GM23338 (cell line): ENCODE data around the gene SCPEP1. TPM values are rescaled to one million over a fixed set of nuclear protein-coding genes. Genes with fewer than 3 reads are reported as not detected.

ENCODE experiments used
- ATAC-seq: fragments of 200-7000 bp; cut with Tn5 transposase; 3 replicates; pipeline ENCODE4 v1.9.1; 2020
- DNase-seq: peaks from one replicate; pipeline ENCODE4 v3.0.0-alpha.2; 2015; ENCODE audit warnings: low spot score
- H2AFZ ChIP-seq: fragments of 200-600 bp; sonication (generic); 2 replicates; pipeline ENCODE4 v1.8.0; 2016; ENCODE audit warnings: antibody characterized with exemption, mild to moderate bottlenecking, moderate library complexity
- H3F3A ChIP-seq: fragments of 200-600 bp; sonication (generic); replicated peaks from 2 replicates; pipeline ENCODE4 v1.8.0; 2017; ENCODE audit warnings: antibody characterized with exemption, mixed run types, low read depth
- H3K27ac ChIP-seq: fragments of 200-600 bp; sonication (generic); 2 replicates; pipeline ENCODE4 v1.6.1; 2016; ENCODE audit warnings: low read depth
- H3K27me3 ChIP-seq: fragments of 200-600 bp; sonication (generic); 2 replicates; pipeline ENCODE4 v1.8.0; 2016; ENCODE audit warnings: mild to moderate bottlenecking, mixed run types, moderate library complexity; ENCODE audit not compliant: insufficient read depth
- H3K36me3 ChIP-seq: fragments of 200-600 bp; sonication (generic); 2 replicates; pipeline ENCODE4 v1.8.0; 2016; ENCODE audit warnings: mild to moderate bottlenecking; ENCODE audit not compliant: insufficient read depth
- H3K4me1 ChIP-seq: fragments of 200-600 bp; sonication (generic); 2 replicates; pipeline ENCODE4 v1.8.0; 2016; ENCODE audit warnings: mild to moderate bottlenecking, moderate library complexity; ENCODE audit not compliant: insufficient read depth
- H3K4me2 ChIP-seq: fragments of 200-600 bp; sonication (generic); 2 replicates; pipeline ENCODE4 v1.7.1; 2017; ENCODE audit warnings: mixed run types
- H3K4me3 ChIP-seq: fragments of 200-600 bp; sonication (generic); 2 replicates; pipeline ENCODE4 v1.6.1; 2016; ENCODE audit warnings: mixed run types
- H3K79me2 ChIP-seq: fragments of 200-600 bp; sonication (generic); replicated peaks from 2 replicates; pipeline ENCODE4 v1.8.0; 2017; ENCODE audit warnings: mild to moderate bottlenecking; ENCODE audit not compliant: insufficient read depth
- H3K9me2 ChIP-seq: fragments of 200-600 bp; sonication (generic); 2 replicates; pipeline ENCODE4 v1.8.0; 2017; ENCODE audit not compliant: insufficient read depth
- H4K20me1 ChIP-seq: fragments of 200-600 bp; sonication (generic); replicated peaks from 2 replicates; pipeline ENCODE4 v1.8.0; 2017; ENCODE audit warnings: mild to moderate bottlenecking; ENCODE audit not compliant: insufficient read depth
- H3K27ac Mint-ChIP-seq: 2 replicates; pipeline ENCODE4 v1.8.0; 2020; ENCODE audit warnings: inconsistent platforms, mild to moderate bottlenecking, moderate library complexity, mixed read lengths
- H3K27me3 Mint-ChIP-seq: 3 replicates; pipeline ENCODE4 v1.8.0; 2022; ENCODE audit warnings: low read depth, mild to moderate bottlenecking, moderate library complexity, mixed read lengths, inconsistent platforms; ENCODE audit not compliant: insufficient read depth, poor library complexity
- H3K36me3 Mint-ChIP-seq: 3 replicates; pipeline ENCODE4 v1.8.0; 2021; ENCODE audit warnings: low read depth, mild to moderate bottlenecking, inconsistent platforms, moderate library complexity, mixed read lengths
- H3K4me1 Mint-ChIP-seq: 3 replicates; pipeline ENCODE4 v1.8.0; 2020; ENCODE audit warnings: mild to moderate bottlenecking, inconsistent platforms, mixed read lengths
- H3K4me3 Mint-ChIP-seq: 3 replicates; pipeline ENCODE4 v1.8.0; 2021; ENCODE audit warnings: moderate library complexity, mild to moderate bottlenecking, inconsistent platforms, mixed read lengths
- H3K9me3 Mint-ChIP-seq: 3 replicates; pipeline ENCODE4 v1.8.0; 2020; ENCODE audit warnings: moderate library complexity, mild to moderate bottlenecking, inconsistent platforms, mixed read lengths
- CREB1 ChIP-seq: fragments of 250-450 bp; sonication (Bioruptor Pico); IDR thresholded peaks from 2 replicates; pipeline ENCODE4 v1.5.0; 2020; ENCODE audit warnings: low read depth, mild to moderate bottlenecking, moderate library complexity
- CTCF ChIP-seq, 2 experiments: fragments of 200-600 bp in 1 of 2; sonication (generic) in 1 of 2; conservative IDR thresholded peaks; 2 replicates each; pipeline versions ENCODE4 v1.5.1 to v1.6.1; 2016 to 2017; ENCODE audit warnings: antibody characterized with exemption in 2 of 2, low read depth in 2 of 2, mild to moderate bottlenecking in 2 of 2, moderate library complexity in 1 of 2
- EZH2 ChIP-seq: fragments of 200-600 bp; sonication (generic); IDR thresholded peaks from one replicate; pipeline ENCODE4 v1.8.0; 2017; ENCODE audit warnings: antibody characterized with exemption, mild to moderate bottlenecking, low read depth; ENCODE audit not compliant: unreplicated experiment
- EZH2phosphoT487 ChIP-seq: fragments of 200-600 bp; sonication (generic); IDR thresholded peaks from one replicate; pipeline ENCODE4 v1.8.1; 2018; ENCODE audit warnings: antibody characterized with exemption; ENCODE audit not compliant: unreplicated experiment
- JUNB ChIP-seq: IDR thresholded peaks from one replicate; pipeline ENCODE4 v1.6.1; 2016; ENCODE audit warnings: antibody characterized with exemption; ENCODE audit not compliant: unreplicated experiment
- NANOG ChIP-seq: IDR thresholded peaks from 2 replicates; pipeline ENCODE4 v1.6.1; 2016; ENCODE audit warnings: antibody characterized with exemption, borderline replicate concordance
- POLR2AphosphoS5 ChIP-seq: IDR thresholded peaks from 2 replicates; pipeline ENCODE4 v1.6.1; 2016; ENCODE audit warnings: antibody characterized with exemption, low read depth
- STAT1 ChIP-seq: IDR thresholded peaks from one replicate; pipeline ENCODE4 v1.6.1; 2016; ENCODE audit warnings: antibody characterized with exemption; ENCODE audit not compliant: unreplicated experiment
- ZNF114 ChIP-seq: fragments of 250-450 bp; sonication (Bioruptor Pico); IDR thresholded peaks from 2 replicates; pipeline ENCODE4 v1.5.0; 2020; ENCODE audit warnings: mild to moderate bottlenecking, moderate library complexity
- ZNF331 ChIP-seq: fragments of 250-450 bp; sonication (Bioruptor Pico); IDR thresholded peaks from 2 replicates; pipeline ENCODE4 v1.5.0; 2020; ENCODE audit warnings: low read depth, mild to moderate bottlenecking, moderate library complexity
- polyA plus RNA-seq: library from polyadenylated mRNA; unstranded; fragments of >200 nt; fragmentation: Nextera tagmentation; extraction: Ambion mirVana; gene quantifications from 2 replicates; pipeline ENCODE4 v1.2.1, GENCODE V29; 2016
- total RNA-seq: library from RNA; depleted of rRNA; stranded (reverse); fragments of >200 nt; shearing (Covaris generic); gene quantifications from 2 replicates; pipeline ENCODE4 v1.2.3, GENCODE V29; 2014
- TF ChIP-seq, protein P1 (sequence below): IDR thresholded peaks from one replicate; pipeline ENCODE4 v1.6.1; 2018; ENCODE audit warnings: antibody characterized with exemption; ENCODE audit not compliant: unreplicated experiment
- TF ChIP-seq, protein P2 (sequence below): IDR thresholded peaks from 2 replicates; pipeline ENCODE4 v1.6.1; 2016; ENCODE audit warnings: antibody characterized with exemption
- TF ChIP-seq, protein P3 (sequence below): fragments of 250-450 bp; sonication (Bioruptor Pico); IDR thresholded peaks from 2 replicates; pipeline ENCODE4 v1.5.0; 2020; ENCODE audit warnings: mild to moderate bottlenecking, moderate library complexity

The SCPEP1 gene
- total and polyA plus RNA-seq, 2 experiments from 2014 or later = 46.6 to 52.1 TPM

DNA sequence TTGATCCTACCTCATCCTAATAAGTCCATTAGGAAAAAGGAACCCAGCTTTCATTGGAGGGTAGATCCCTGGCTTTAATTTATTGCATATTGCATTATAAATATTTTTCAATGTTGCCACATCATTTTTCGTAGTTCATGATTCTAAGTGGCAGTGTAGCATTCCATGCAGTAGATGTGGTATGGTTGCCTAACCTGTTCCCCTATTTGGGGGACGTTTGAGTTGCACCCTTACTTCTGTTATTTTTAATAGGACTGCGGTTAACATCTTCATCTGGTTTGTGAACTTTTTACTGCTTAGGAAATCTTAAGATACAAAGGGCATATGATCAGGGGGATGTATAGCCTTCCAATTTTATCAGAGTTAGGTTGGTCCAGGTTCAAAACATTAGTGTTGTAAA lies 5.4 kb downstream of the SCPEP1 start:
- Mint-ChIP-seq H3K27ac (no peak overlapping the region), H3K9me3 (no peaks in the 10 kb centered on the region), H3K27me3 (peaks cover 8% of the 10 kb centered on the region)

More for the DNA sequence above, 5.4 kb downstream of the SCPEP1 start:
- TF ChIP-seq POLR2AphosphoS5 (no peak), NANOG (no peak), JUNB (no peak), EZH2 (no peak), CREB1 (CRISPR knock-in tag) (no peak), STAT1 (no peak), ZNF331 (CRISPR knock-in tag) (no peak), ZNF114 (CRISPR knock-in tag) (no peak), CTCF (conservative IDR thresholded peaks at IDR 0.05; ENCODE audit: low read depth in 2 of 2) (no peak), EZH2phosphoT487 (no peak)
- TF ChIP-seq, protein P1, sequence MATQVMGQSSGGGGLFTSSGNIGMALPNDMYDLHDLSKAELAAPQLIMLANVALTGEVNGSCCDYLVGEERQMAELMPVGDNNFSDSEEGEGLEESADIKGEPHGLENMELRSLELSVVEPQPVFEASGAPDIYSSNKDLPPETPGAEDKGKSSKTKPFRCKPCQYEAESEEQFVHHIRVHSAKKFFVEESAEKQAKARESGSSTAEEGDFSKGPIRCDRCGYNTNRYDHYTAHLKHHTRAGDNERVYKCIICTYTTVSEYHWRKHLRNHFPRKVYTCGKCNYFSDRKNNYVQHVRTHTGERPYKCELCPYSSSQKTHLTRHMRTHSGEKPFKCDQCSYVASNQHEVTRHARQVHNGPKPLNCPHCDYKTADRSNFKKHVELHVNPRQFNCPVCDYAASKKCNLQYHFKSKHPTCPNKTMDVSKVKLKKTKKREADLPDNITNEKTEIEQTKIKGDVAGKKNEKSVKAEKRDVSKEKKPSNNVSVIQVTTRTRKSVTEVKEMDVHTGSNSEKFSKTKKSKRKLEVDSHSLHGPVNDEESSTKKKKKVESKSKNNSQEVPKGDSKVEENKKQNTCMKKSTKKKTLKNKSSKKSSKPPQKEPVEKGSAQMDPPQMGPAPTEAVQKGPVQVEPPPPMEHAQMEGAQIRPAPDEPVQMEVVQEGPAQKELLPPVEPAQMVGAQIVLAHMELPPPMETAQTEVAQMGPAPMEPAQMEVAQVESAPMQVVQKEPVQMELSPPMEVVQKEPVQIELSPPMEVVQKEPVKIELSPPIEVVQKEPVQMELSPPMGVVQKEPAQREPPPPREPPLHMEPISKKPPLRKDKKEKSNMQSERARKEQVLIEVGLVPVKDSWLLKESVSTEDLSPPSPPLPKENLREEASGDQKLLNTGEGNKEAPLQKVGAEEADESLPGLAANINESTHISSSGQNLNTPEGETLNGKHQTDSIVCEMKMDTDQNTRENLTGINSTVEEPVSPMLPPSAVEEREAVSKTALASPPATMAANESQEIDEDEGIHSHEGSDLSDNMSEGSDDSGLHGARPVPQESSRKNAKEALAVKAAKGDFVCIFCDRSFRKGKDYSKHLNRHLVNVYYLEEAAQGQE = no peak
- TF ChIP-seq, protein P2, sequence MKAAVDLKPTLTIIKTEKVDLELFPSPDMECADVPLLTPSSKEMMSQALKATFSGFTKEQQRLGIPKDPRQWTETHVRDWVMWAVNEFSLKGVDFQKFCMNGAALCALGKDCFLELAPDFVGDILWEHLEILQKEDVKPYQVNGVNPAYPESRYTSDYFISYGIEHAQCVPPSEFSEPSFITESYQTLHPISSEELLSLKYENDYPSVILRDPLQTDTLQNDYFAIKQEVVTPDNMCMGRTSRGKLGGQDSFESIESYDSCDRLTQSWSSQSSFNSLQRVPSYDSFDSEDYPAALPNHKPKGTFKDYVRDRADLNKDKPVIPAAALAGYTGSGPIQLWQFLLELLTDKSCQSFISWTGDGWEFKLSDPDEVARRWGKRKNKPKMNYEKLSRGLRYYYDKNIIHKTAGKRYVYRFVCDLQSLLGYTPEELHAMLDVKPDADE = no peak
- TF ChIP-seq, protein P3, sequence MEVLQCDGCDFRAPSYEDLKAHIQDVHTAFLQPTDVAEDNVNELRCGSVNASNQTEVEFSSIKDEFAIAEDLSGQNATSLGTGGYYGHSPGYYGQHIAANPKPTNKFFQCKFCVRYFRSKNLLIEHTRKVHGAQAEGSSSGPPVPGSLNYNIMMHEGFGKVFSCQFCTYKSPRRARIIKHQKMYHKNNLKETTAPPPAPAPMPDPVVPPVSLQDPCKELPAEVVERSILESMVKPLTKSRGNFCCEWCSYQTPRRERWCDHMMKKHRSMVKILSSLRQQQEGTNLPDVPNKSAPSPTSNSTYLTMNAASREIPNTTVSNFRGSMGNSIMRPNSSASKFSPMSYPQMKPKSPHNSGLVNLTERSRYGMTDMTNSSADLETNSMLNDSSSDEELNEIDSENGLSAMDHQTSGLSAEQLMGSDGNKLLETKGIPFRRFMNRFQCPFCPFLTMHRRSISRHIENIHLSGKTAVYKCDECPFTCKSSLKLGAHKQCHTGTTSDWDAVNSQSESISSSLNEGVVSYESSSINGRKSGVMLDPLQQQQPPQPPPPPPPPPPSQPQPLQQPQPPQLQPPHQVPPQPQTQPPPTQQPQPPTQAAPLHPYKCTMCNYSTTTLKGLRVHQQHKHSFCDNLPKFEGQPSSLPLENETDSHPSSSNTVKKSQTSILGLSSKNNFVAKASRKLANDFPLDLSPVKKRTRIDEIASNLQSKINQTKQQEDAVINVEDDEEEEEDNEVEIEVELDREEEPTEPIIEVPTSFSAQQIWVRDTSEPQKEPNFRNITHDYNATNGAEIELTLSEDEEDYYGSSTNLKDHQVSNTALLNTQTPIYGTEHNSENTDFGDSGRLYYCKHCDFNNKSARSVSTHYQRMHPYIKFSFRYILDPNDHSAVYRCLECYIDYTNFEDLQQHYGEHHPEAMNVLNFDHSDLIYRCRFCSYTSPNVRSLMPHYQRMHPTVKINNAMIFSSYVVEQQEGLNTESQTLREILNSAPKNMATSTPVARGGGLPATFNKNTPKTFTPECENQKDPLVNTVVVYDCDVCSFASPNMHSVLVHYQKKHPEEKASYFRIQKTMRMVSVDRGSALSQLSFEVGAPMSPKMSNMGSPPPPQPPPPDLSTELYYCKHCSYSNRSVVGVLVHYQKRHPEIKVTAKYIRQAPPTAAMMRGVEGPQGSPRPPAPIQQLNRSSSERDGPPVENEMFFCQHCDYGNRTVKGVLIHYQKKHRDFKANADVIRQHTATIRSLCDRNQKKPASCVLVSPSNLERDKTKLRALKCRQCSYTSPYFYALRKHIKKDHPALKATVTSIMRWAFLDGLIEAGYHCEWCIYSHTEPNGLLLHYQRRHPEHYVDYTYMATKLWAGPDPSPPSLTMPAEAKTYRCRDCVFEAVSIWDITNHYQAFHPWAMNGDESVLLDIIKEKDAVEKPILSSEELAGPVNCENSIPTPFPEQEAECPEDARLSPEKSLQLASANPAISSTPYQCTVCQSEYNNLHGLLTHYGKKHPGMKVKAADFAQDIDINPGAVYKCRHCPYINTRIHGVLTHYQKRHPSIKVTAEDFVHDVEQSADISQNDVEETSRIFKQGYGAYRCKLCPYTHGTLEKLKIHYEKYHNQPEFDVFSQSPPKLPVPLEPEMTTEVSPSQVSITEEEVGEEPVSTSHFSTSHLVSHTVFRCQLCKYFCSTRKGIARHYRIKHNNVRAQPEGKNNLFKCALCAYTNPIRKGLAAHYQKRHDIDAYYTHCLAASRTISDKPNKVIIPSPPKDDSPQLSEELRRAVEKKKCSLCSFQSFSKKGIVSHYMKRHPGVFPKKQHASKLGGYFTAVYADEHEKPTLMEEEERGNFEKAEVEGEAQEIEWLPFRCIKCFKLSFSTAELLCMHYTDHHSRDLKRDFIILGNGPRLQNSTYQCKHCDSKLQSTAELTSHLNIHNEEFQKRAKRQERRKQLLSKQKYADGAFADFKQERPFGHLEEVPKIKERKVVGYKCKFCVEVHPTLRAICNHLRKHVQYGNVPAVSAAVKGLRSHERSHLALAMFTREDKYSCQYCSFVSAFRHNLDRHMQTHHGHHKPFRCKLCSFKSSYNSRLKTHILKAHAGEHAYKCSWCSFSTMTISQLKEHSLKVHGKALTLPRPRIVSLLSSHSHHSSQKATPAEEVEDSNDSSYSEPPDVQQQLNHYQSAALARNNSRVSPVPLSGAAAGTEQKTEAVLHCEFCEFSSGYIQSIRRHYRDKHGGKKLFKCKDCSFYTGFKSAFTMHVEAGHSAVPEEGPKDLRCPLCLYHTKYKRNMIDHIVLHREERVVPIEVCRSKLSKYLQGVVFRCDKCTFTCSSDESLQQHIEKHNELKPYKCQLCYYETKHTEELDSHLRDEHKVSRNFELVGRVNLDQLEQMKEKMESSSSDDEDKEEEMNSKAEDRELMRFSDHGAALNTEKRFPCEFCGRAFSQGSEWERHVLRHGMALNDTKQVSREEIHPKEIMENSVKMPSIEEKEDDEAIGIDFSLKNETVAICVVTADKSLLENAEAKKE = no peak
- Histone ChIP-seq H3K4me3 (no peak overlapping the region), H3K9me2 (no peaks in the 10 kb centered on the region), H4K20me1 (no peaks in the 10 kb centered on the region), H3K36me3 (no peaks in the 10 kb centered on the region; the same call in 1 of the 2 replicates), H3K4me1 (peaks cover 18% of the 10 kb centered on the region), H3F3A (no peaks in the 10 kb centered on the region; the same call in 1 of the 2 replicates), H3K79me2 (0 out of 2 replicates have a peak, but pooled peaks cover 2% of the 10 kb centered on the region), H2AFZ (no peak overlapping the region), H3K27me3 (no peaks in the 10 kb centered on the region), H3K4me2 (no peak overlapping the region), H3K27ac (no peak overlapping the region)
- Mint-ChIP-seq H3K36me3 (peaks cover 17% of the 10 kb centered on the region), H3K4me1 (peaks cover 27% of the 10 kb centered on the region), H3K4me3 (no peak overlapping the region)
- DNase-seq (no peak), ATAC-seq (no peak)
